DND-41 (cell line): ENCODE data around the gene HECTD1.

ENCODE experiments used
- EZH2 ChIP-seq: IDR thresholded peaks from 3 replicates; pipeline ENCODE4 v1.6.1; 2012; ENCODE audit warnings: borderline replicate concordance, low read depth, mild to moderate bottlenecking, moderate library complexity, low read length, inconsistent platforms; ENCODE audit not compliant: severe bottlenecking
- TF ChIP-seq, protein P1 (sequence below): IDR thresholded peaks from 2 replicates; pipeline ENCODE4 v1.5.1; 2012; ENCODE audit warnings: borderline replicate concordance, low read length, moderate library complexity, mild to moderate bottlenecking; ENCODE audit not compliant: poor library complexity, severe bottlenecking; ENCODE audit errors: extremely low read depth

DNA sequence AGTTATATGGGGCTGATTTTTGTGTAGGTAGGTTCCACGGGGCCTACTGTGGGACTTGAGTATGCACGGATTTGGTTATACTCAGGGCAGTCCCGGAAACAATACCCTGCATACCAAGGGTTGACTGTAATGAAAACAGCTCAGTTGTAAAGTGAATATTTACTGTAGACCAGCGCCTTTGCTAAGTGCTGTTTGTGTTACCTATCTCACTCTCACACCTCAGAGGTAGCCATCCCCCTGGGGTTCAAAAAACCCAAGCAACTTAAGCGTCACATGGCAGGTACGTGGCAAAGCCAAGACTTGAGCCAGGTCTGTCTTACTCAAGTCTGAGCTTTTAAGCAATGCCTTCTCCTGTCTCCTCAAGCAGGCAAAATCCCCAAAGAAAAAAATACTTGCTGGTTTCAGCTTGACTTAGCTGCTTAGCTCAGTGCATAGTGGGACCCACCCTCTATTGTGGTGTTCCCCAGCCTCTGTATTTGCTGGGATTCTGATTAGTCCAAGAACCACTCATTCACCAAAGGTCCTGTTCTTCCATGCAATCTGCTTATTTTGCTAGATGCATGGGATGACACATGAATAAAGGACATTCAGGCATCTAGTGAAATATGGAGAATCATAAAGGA lies 147.2 kb downstream of the HECTD1 start:
- TF ChIP-seq, protein P1, sequence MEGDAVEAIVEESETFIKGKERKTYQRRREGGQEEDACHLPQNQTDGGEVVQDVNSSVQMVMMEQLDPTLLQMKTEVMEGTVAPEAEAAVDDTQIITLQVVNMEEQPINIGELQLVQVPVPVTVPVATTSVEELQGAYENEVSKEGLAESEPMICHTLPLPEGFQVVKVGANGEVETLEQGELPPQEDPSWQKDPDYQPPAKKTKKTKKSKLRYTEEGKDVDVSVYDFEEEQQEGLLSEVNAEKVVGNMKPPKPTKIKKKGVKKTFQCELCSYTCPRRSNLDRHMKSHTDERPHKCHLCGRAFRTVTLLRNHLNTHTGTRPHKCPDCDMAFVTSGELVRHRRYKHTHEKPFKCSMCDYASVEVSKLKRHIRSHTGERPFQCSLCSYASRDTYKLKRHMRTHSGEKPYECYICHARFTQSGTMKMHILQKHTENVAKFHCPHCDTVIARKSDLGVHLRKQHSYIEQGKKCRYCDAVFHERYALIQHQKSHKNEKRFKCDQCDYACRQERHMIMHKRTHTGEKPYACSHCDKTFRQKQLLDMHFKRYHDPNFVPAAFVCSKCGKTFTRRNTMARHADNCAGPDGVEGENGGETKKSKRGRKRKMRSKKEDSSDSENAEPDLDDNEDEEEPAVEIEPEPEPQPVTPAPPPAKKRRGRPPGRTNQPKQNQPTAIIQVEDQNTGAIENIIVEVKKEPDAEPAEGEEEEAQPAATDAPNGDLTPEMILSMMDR, result no peak
- no peak for TF ChIP-seq EZH2
